Endothelial cell of umbilical vein (primary cell): ENCODE data around the gene COQ6. TPM values are rescaled to one million over a fixed set of nuclear protein-coding genes. Genes with fewer than 3 reads are reported as not detected.
"Not testable (repeated sequence)": the region's sequence is repeated elsewhere in the genome, so short reads cannot be mapped to it uniquely, and the experiment has no call there.

Experiments
- BruUV-seq: library from RNA; stranded (reverse); fragments of 400-500 nt; replicated peaks from 2 replicates; lab custom pipeline; 2021; lab: Mats Ljungman, UMichigan
- CTCF ChIA-PET: fragments of 300-600, 350-600 bp; sonication (Branson Sonifier 250); formaldehyde crosslinking; loops from one replicate; lab custom pipeline; 2021; ENCODE audit warnings: antibody characterized with exemption, inconsistent platforms; lab: Charles Lee
- POLR2A ChIA-PET: fragments of 300-600, 350-600 bp; sonication (Branson Sonifier 250); formaldehyde crosslinking; loops from one replicate; lab custom pipeline; 2021; ENCODE audit warnings: antibody characterized with exemption, inconsistent platforms; lab: Charles Lee
- DNase-seq: peaks from one replicate; pipeline ENCODE4 v3.0.0-alpha.2; 2011; ENCODE audit warnings: low read depth, low spot score
- FAIRE-seq: peaks from 2 replicates; lab custom pipeline; 2011; peaks lifted over from hg19 to GRCh38; lab: Jason Lieb, UNC
- H2AFZ ChIP-seq: 2 replicates; pipeline ENCODE4 v1.6.0; 2012; ENCODE audit warnings: low read depth, low read length, control low read depth, inconsistent platforms
- H3K27ac ChIP-seq: 2 replicates; pipeline ENCODE4 v1.5.1; 2011; ENCODE audit warnings: low read depth, mild to moderate bottlenecking, control low read depth, low read length, moderate library complexity; ENCODE audit not compliant: insufficient read depth
- H3K27me3 ChIP-seq, 2 experiments: 2 replicates each; pipeline versions ENCODE4 v1.6.0 to v1.6.1; 2011; ENCODE audit warnings: low read length in 2 of 2, mixed read lengths in 1 of 2; ENCODE audit not compliant: control insufficient read depth in 2 of 2, insufficient read depth in 2 of 2
- H3K36me3 ChIP-seq, 2 experiments: 2 replicates in 1 of 2; 3 replicates in 1 of 2; pipeline ENCODE4 v1.5.1; 2011; ENCODE audit warnings: low read length in 2 of 2, mild to moderate bottlenecking in 1 of 2, moderate library complexity in 1 of 2; ENCODE audit not compliant: control insufficient read depth in 2 of 2, insufficient read depth in 2 of 2; ENCODE audit errors: extremely low read depth in 1 of 2
- H3K4me1 ChIP-seq: 3 replicates; pipeline ENCODE4 v1.5.1; 2011; ENCODE audit warnings: mild to moderate bottlenecking, low read length; ENCODE audit not compliant: control insufficient read depth, insufficient read depth; ENCODE audit errors: extremely low read depth
- H3K4me2 ChIP-seq: 2 replicates; pipeline ENCODE4 v1.6.1; 2011; ENCODE audit warnings: low read length, control low read depth, mixed read lengths; ENCODE audit not compliant: insufficient read depth
- H3K4me3 ChIP-seq, 3 experiments: fragments of 200-600 bp in 1 of 3; sonication (generic), shearing (Covaris generic) in 1 of 3; replicated peaks in 1 of 3; 2 replicates each; pipeline ENCODE4 v1.5.1; 2011 to 2016; ENCODE audit warnings: control low read depth in 3 of 3, low read length in 3 of 3, mild to moderate bottlenecking in 2 of 3, inconsistent platforms in 1 of 3, low read depth in 1 of 3, moderate library complexity in 1 of 3; ENCODE audit not compliant: insufficient read depth in 1 of 3
- H3K79me2 ChIP-seq: 2 replicates; pipeline ENCODE4 v1.6.0; 2012; ENCODE audit warnings: low read length, inconsistent platforms; ENCODE audit not compliant: control insufficient read depth, insufficient read depth
- H3K9ac ChIP-seq: replicated peaks from 2 replicates; pipeline ENCODE3; 2011; ENCODE audit warnings: low read length, control low read depth; ENCODE audit not compliant: insufficient read depth; ENCODE audit errors: extremely low read depth
- H3K9me1 ChIP-seq: replicated peaks from 3 replicates; pipeline ENCODE4 v1.6.0; 2011; ENCODE audit warnings: mild to moderate bottlenecking, low read length; ENCODE audit not compliant: control insufficient read depth, insufficient read depth; ENCODE audit errors: extremely low read depth
- H3K9me3 ChIP-seq: replicated peaks from 2 replicates; pipeline ENCODE4 v1.5.1; 2012; ENCODE audit warnings: low read length, inconsistent platforms; ENCODE audit not compliant: control insufficient read depth, insufficient read depth
- H4K20me1 ChIP-seq: replicated peaks from 2 replicates; pipeline ENCODE3; 2011; ENCODE audit warnings: mild to moderate bottlenecking, low read length; ENCODE audit not compliant: control insufficient read depth, insufficient read depth; ENCODE audit errors: extremely low read depth
- CTCF ChIP-seq, 2 donors: IDR thresholded peaks; 1 replicate in 1 of 2; 2 replicates in 1 of 2; pipeline ENCODE4 v1.5.1; 2011; ENCODE audit warnings: low read length in 2 of 2, mild to moderate bottlenecking in 2 of 2, moderate library complexity in 2 of 2, control low read depth in 1 of 2, inconsistent platforms in 1 of 2, low read depth in 1 of 2; ENCODE audit not compliant: insufficient read depth in 1 of 2; ENCODE audit errors: extremely low read depth in 1 of 2
- EZH2 ChIP-seq: IDR thresholded peaks from 2 replicates; pipeline ENCODE4 v1.6.1; 2012; ENCODE audit warnings: borderline replicate concordance, low read depth, mild to moderate bottlenecking, moderate library complexity, low read length, inconsistent platforms; ENCODE audit not compliant: severe bottlenecking
- FOS ChIP-seq: IDR thresholded peaks from 2 replicates; pipeline ENCODE4 v1.6.1; 2011; ENCODE audit warnings: mild to moderate bottlenecking, low read length, moderate library complexity, borderline replicate concordance; ENCODE audit not compliant: insufficient read depth
- GATA2 ChIP-seq: IDR thresholded peaks from 2 replicates; pipeline ENCODE4 v1.7.0; 2011; ENCODE audit warnings: low read depth, mild to moderate bottlenecking, moderate library complexity, mixed read lengths, low read length; ENCODE audit not compliant: insufficient read length, insufficient read depth
- JUN ChIP-seq: IDR thresholded peaks from 2 replicates; pipeline ENCODE4 v1.6.1; 2011; ENCODE audit warnings: borderline replicate concordance, low read depth; ENCODE audit not compliant: insufficient read length, insufficient read depth
- MAX ChIP-seq: IDR thresholded peaks from 2 replicates; pipeline ENCODE4 v1.6.1; 2011; ENCODE audit not compliant: insufficient read depth, insufficient read length
- MYC ChIP-seq: IDR thresholded peaks from one replicate; pipeline ENCODE4 v1.6.1; 2011; ENCODE audit warnings: mild to moderate bottlenecking, low read depth, low read length
- POLR2A ChIP-seq: IDR thresholded peaks from 2 replicates; pipeline ENCODE4 v1.6.1; 2012; ENCODE audit warnings: low read depth, mild to moderate bottlenecking, control low read depth, low read length
- POLR2AphosphoS5 ChIP-seq: IDR thresholded peaks from 2 replicates; pipeline ENCODE4 v1.6.1; 2012; ENCODE audit warnings: low read depth, mild to moderate bottlenecking, control low read depth, low read length, moderate library complexity; ENCODE audit not compliant: insufficient read depth
- dilution Hi-C: fragments of 300-500 bp; cut with MboI; formaldehyde crosslinking; loops from one replicate; pipeline ENCODE4 v1.15.0; 2019; ENCODE audit warnings: low sequenced_read_pairs; ENCODE audit not compliant: extremely low pct_ligation_motif_present
- intact Hi-C: fragments of 100-400 bp; cut with micrococcal nuclease; formaldehyde crosslinking; loops from one replicate; pipeline ENCODE4 v1.10.0; 2022
- polyA plus RNA-seq, 4 experiments: library from polyadenylated mRNA; depleted of rRNA in 3 of 4; stranded (reverse) in 3 of 4; unstranded in 1 of 4; fragments of >200 nt; gene quantifications; 2 replicates each; pipeline versions ENCODE4 v1.2.1 to v1.2.3, GENCODE V29; 2011 to 2012; ENCODE audit warnings: missing spikeins in 1 of 4
- total RNA-seq: library from RNA; stranded (reverse); gene quantifications from 2 replicates; pipeline ENCODE4 v1.2.3, GENCODE V29; 2021

COQ6 gene
- total and polyA plus RNA-seq, 2 donors (not counting 3 experiments of a cell fraction or from before 2014, with no cell fraction given): 20.7 to 35.3 TPM

DNA sequence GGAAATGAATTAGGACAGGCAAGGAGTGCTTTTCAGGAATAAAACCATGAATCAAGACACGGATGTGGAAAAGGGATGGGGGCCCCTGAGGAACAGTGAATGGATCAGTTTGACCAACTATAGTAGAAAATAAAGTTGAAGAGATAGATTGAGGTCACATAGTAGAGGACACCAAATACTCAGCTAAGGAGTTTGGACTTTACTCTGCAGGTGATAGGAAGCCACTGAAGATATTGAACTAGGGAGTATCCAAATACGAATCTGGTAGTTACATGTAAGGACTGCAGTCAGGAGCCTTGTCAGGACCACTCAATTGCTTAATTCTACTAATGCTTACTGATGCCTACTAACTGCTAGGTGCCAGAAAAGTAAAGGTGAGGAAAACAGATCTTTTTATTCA is 48.6 kb downstream of the COQ6 start:
- H3K79me2 ChIP-seq: no peaks in the 10 kb centered on the region
- H3K27me3 ChIP-seq: no peaks in the 10 kb centered on the region
- CTCF ChIA-PET: interaction anchor here (0.9 kb wide), 1 partner anchor 12 kb away, joined by 3 read pairs; no protein-coding TSS in a partner anchor
- POLR2A ChIA-PET: no interaction called here
- H3K27ac ChIP-seq: no peak overlapping the region
- no peaks in the 10 kb centered on the region for H4K20me1 ChIP-seq
- no peaks in the 10 kb centered on the region for H3K9me3 ChIP-seq
- DNase-seq (no peak), FAIRE-seq (no peak)
- dilution Hi-C loops: no loop called here
- H3K4me1 ChIP-seq: no peaks in the 10 kb centered on the region
- H3K9me1 ChIP-seq: no peaks in the 10 kb centered on the region
- no peaks in the 10 kb centered on the region for H3K36me3 ChIP-seq
- no TSS peak for BruUV-seq
- H3K4me2 ChIP-seq: no peak overlapping the region
- no peak for TF ChIP-seq MAX
- no peak for TF ChIP-seq EZH2
- TF ChIP-seq POLR2AphosphoS5: no peak
- TF ChIP-seq FOS: no peak
- TF ChIP-seq POLR2A: no peak
- no peak for TF ChIP-seq JUN
- no peak for TF ChIP-seq GATA2
- TF ChIP-seq CTCF (IDR thresholded peaks at IDR 0.05; ENCODE audit: extremely low read depth in 1 of 2, insufficient read depth in 1 of 2, low read depth in 1 of 2, low read length in 2 of 2): no peak
- no peak for TF ChIP-seq MYC
- intact Hi-C loops: no loop called here
- no peak overlapping the region for H3K9ac ChIP-seq
- no peak overlapping the region for H3K4me3 ChIP-seq
- H2AFZ ChIP-seq: no peak overlapping the region

DNA sequence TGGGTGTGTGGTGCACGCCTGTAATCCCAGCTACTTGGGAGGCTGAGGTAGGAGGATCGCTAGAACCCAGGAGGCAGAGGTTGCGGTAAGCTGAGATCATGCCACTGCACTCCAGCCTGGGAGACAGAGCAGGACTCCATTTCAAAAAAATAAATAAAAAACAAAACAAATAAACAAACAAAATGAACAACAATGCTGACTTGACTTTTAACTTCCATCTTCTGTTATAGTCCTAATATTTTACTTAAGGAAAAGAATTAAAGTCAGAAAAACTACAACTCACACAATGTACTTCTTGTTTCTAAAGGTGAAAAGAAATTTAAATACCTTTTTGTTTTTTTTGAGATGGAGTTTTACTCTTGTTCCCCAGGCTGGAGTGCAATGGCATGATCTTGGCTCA is 55.6 kb downstream of the COQ6 start:
- POLR2A ChIA-PET: interaction anchor here (1.4 kb wide), 1 partner anchor 13 kb away, joined by 7 read pairs; the partner anchor contains the start of gene ENTPD5

More for the DNA sequence above, 55.6 kb downstream of the COQ6 start:
- BruUV-seq, H3K4me3 ChIP-seq, DNase-seq, H3K9me1 ChIP-seq, H3K4me2 ChIP-seq, H3K36me3 ChIP-seq, dilution Hi-C loops, intact Hi-C loops, H2AFZ ChIP-seq, H3K27ac ChIP-seq, FAIRE-seq, H3K79me2 ChIP-seq, H4K20me1 ChIP-seq, H3K9me3 ChIP-seq, H3K4me1 ChIP-seq, CTCF ChIA-PET, H3K9ac ChIP-seq, H3K27me3 ChIP-seq: not testable (repeated sequence)
